Adrenal gland (tissue), 12 donors: ENCODE results near the gene ZNF543. TPM values are rescaled to one million over a fixed set of nuclear protein-coding genes. Genes with fewer than 3 reads are reported as not detected.

Experiments used
- DNase-seq, 7 donors: peaks; one replicate each; pipeline ENCODE4 v3.0.0-alpha.2; 2019 to 2020
- H3K27ac ChIP-seq, 5 donors: fragments of 200-600 bp; sonication (generic) in 4 of 5; 1 replicate in 3 of 5; 2 replicates in 2 of 5; pipeline versions ENCODE4 v1.5.1 to v1.8.0; 2016 to 2020; ENCODE audit warnings: mild to moderate bottlenecking in 1 of 5
- H3K27me3 ChIP-seq: fragments of 200-600 bp; 2 replicates; pipeline ENCODE4 v1.8.0; 2021
- H3K36me3 ChIP-seq, 2 donors: fragments of 200-600 bp; replicated peaks in 1 of 2; 1 replicate in 1 of 2; 2 replicates in 1 of 2; pipeline versions ENCODE4 v1.5.1 to v1.8.0; 2018 to 2022
- H3K4me1 ChIP-seq, 2 donors: fragments of 200-600 bp; replicated peaks in 1 of 2; 1 replicate in 1 of 2; 2 replicates in 1 of 2; pipeline versions ENCODE4 v1.5.1 to v1.8.0; 2018 to 2021
- H3K4me3 ChIP-seq, 4 donors: fragments of 200-600 bp; sonication (generic) in 3 of 4; one replicate each; pipeline ENCODE4 v1.5.1; 2016 to 2018
- H3K9me3 ChIP-seq, 3 donors: fragments of 200-600 bp; sonication (generic) in 1 of 3; replicated peaks in 1 of 3; 1 replicate in 2 of 3; 2 replicates in 1 of 3; pipeline versions ENCODE4 v1.5.1 to v1.8.0; 2016 to 2021
- POLR2A ChIP-seq, 2 donors: fragments of 450-650 bp; IDR thresholded peaks; one replicate each; pipeline ENCODE4 v1.6.1; 2017; ENCODE audit warnings: antibody characterized with exemption in 2 of 2, mild to moderate bottlenecking in 2 of 2, moderate library complexity in 1 of 2
- WGBS, 4 donors: extraction: QIAGEN DNeasy Blood & Tissue Kit in 2 of 4; methylation state at CpG; one replicate each; pipeline versions ENCODE4 v1.1.5 to v1.1.7; 2013 to 2017; 5-methylcytosine and 5-hydroxymethylcytosine counted together
- intact Hi-C, 2 donors: fragments of 100-400 bp; cut with DNase I; formaldehyde crosslinking; loops; one replicate each; pipeline versions ENCODE4 v1.14.1 to v1.15.0; 2022 to 2023
- polyA plus RNA-seq, 3 donors: library from polyadenylated mRNA; stranded (reverse); fragments of 200-250 nt in 2 of 3; fragments of 350-450 nt in 1 of 3; fragmentation: Illumina TruSeq in 1 of 3; extraction: RNeasy Lipid Tissue Mini Kit (QIAGEN cat#74804) in 1 of 3; gene quantifications; one replicate each; pipeline ENCODE4 v1.2.3, GENCODE V29; 2013 to 2014
- total RNA-seq, 9 donors: library from RNA; depleted of rRNA in 4 of 9; stranded (reverse); fragments of >200 nt in 4 of 9; fragments of 120-200 nt in 1 of 9; fragmentation: NEBNext Ultra II Directional in 1 of 9; extraction: Animal tissue kit (Norgen Biotek cat#: 25700) in 1 of 9; gene quantifications; one replicate each; pipeline versions ENCODE4 v1.1.0 to v1.2.4, GENCODE V29; 2013 to 2023
- TF ChIP-seq, protein P1 (sequence below), 6 experiments: fragments of 450-650 bp in 4 of 6; fragments of 200-600 bp in 2 of 6; sonication (generic) in 1 of 6; IDR thresholded peaks; 1 replicate in 5 of 6; 2 replicates in 1 of 6; pipeline versions ENCODE4 v1.5.1 to v1.8.0; 2016 to 2021; ENCODE audit warnings: antibody characterized with exemption in 6 of 6, mild to moderate bottlenecking in 2 of 6, moderate library complexity in 1 of 6
- donor health status: healthy with polysubstance abuse.
- donor health status: Bipolar disorder and iron deficiency.
- donor health status: DM: yes; HTN: yes; CAD: no.
- donor health status: DM: no; HTN: no; CAD: no.
- donor health status: DM: no; HTN: no; CAD: no.
- donor health status: DM: yes; HTN: yes; CAD: no.

The ZNF543 gene
- total and polyA plus RNA-seq, 12 donors, result 1.1 to 17.8 (median 8.5) TPM

- Histone ChIP-seq H3K36me3 (peaks cover 0 to 4% of the 10 kb centered on the region in 2 donors), H3K27me3 (no peaks in the 10 kb centered on the region), H3K9me3 (no peaks in the 10 kb centered on the region), H3K4me3 (no peak overlapping the region), H3K27ac (no peak overlapping the region), H3K4me1 (peaks cover 12 to 13% of the 10 kb centered on the region in 2 donors)
- intact Hi-C loops, result no loop called here
- DNase-seq, result no peak
- TF ChIP-seq, protein P1, sequence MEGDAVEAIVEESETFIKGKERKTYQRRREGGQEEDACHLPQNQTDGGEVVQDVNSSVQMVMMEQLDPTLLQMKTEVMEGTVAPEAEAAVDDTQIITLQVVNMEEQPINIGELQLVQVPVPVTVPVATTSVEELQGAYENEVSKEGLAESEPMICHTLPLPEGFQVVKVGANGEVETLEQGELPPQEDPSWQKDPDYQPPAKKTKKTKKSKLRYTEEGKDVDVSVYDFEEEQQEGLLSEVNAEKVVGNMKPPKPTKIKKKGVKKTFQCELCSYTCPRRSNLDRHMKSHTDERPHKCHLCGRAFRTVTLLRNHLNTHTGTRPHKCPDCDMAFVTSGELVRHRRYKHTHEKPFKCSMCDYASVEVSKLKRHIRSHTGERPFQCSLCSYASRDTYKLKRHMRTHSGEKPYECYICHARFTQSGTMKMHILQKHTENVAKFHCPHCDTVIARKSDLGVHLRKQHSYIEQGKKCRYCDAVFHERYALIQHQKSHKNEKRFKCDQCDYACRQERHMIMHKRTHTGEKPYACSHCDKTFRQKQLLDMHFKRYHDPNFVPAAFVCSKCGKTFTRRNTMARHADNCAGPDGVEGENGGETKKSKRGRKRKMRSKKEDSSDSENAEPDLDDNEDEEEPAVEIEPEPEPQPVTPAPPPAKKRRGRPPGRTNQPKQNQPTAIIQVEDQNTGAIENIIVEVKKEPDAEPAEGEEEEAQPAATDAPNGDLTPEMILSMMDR (IDR thresholded peaks at IDR 0.05), result no peak
- no peak for TF ChIP-seq POLR2A (IDR thresholded peaks at IDR 0.05)
- 0 to 17% (median 0%) methylated on average over 1 of the region's 1 CpG for WGBS, 4 donors
These were observed 15.2 kb upstream of the ZNF543 start for GRCh38 chr19:57305056-57305455.

DNA sequence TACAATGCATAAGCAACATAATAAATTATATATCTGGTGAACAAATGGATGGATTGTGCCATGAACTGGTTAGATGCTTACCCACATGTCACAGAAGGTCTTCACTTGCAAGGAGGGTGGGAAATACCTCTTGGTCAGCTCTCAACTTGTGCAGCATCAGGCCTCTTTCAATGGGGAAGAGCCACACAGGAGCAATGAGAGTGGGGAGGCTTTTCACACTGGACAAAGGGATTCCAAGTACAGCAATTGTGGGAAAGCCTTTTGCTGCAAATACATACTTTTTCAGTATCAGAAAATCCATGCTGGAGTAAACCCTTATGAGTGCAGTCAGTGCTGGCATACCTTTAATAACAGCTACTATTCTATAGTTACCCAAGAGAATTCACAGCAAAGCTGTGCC lies 11.8 kb upstream of the ZNF543 start:
- H3K4me1 ChIP-seq, result no peaks in the 10 kb centered on the region
- TF ChIP-seq POLR2A (IDR thresholded peaks at IDR 0.05), result no peak
- TF ChIP-seq, protein P1 (IDR thresholded peaks at IDR 0.05), result no peak
- no peak overlapping the region for H3K27ac ChIP-seq
- H3K27me3 ChIP-seq, result no peaks in the 10 kb centered on the region
- intact Hi-C loops, result no loop called here
- no peak overlapping the region for H3K4me3 ChIP-seq
- no peaks in the 10 kb centered on the region for H3K9me3 ChIP-seq
- peaks cover 0 to 4% of the 10 kb centered on the region in 2 donors for H3K36me3 ChIP-seq
- no peak for DNase-seq

DNA sequence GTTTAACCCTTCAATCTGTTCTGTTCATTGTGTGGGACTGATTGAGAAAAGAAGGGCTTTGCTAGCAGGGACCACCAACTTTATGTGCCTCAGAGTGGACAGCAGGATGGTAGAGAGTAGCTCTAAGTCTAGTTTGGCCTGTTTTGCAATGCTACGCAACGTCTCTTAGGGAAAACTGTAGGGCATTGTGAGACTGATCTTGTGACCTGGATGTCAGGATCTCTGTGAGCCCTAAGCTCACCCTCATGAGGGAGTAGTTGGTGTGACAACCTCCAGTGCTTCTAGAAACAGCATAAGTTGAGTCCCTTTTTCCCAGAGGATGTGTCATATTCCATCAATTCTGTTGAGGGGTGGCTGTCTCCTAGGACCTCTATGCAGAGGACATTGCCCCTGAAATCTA lies 9.5 kb upstream of the ZNF543 start:
- Histone ChIP-seq H3K4me3 (no peak overlapping the region), H3K4me1 (no peaks in the 10 kb centered on the region), H3K9me3 (no peaks in the 10 kb centered on the region), H3K36me3 (no peaks in the 10 kb centered on the region), H3K27ac (no peak overlapping the region), H3K27me3 (no peaks in the 10 kb centered on the region)
- intact Hi-C loops, result no loop called here
- no peak for DNase-seq
- WGBS, 4 donors, result 72 to 93% (median 79%) methylated on average over 2 of the region's 2 CpGs
- TF ChIP-seq, protein P1 (IDR thresholded peaks at IDR 0.05), result no peak
- TF ChIP-seq POLR2A (IDR thresholded peaks at IDR 0.05), result no peak

DNA sequence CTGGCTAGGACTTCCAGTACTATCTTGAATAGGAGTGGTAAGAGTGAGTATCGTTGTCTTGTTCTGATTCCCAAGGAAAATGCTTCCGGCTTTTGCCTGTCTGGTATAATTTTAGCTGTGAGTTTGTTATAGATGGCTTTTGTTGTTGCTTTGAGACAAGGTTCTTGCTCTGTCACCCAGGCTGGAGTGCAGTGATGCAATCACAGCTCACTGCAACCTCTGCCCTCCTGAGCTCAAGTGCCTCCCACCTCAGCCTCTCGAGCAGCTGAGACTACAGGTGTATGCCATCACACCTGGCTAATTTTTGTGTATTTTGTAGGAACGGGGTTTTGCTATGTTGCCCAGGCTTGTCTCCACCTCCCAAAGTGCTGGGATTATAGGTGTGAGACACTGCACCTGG lies 6.1 kb upstream of the ZNF543 start:
- H3K27me3 ChIP-seq, result no peaks in the 10 kb centered on the region
- no peak for DNase-seq
- 67 to 78% (median 70%) methylated on average over 4 of the region's 4 CpGs for WGBS, 4 donors
- no peaks in the 10 kb centered on the region for H3K9me3 ChIP-seq
- intact Hi-C loops, result no loop called here
- H3K4me1 ChIP-seq, result no peaks in the 10 kb centered on the region
- no peaks in the 10 kb centered on the region for H3K36me3 ChIP-seq
- TF ChIP-seq POLR2A (IDR thresholded peaks at IDR 0.05), result no peak
- TF ChIP-seq, protein P1 (IDR thresholded peaks at IDR 0.05), result no peak
- H3K4me3 ChIP-seq, result no peak overlapping the region
- no peak overlapping the region for H3K27ac ChIP-seq
